ENCODE results near the gene PRPF8.

PRPF8 gene

DNA sequence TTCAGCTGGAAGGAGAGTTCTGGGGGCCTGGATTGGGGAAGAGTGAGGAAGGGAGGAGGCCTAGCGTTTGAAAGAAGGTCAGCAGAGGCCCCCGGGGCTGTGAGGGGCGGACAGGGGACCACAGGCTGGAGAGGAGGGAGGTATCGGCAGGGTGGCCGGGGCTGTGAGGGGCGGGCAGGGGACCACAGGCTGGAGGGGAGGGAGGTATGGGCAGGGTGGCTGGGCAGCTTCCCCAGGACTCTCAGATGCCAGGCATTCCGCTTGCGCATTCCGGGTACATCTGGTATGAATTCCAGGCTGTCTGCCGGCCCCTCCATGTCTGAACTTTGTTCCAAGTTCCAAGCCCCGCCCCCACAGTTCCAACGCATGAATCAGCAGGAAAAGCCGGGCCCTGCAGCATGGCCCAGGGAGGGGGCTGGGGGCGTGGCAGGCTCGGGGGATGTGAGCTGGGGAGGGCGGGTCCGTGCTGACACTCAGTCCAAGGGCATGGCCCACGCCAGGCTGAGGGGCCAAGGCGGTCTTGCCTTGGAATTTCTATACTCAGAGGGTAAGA lies 29.8 kb upstream of the PRPF8 start:
- Mint-ChIP-seq H3K4me1 (peaks cover 72% of the 10 kb centered on the region), H3K4me3 (peak overlapping the region; percentile 80), H3K36me3 (ENCODE audit: low read depth) (no peaks in the 10 kb centered on the region), H3K9me3 (no peaks in the 10 kb centered on the region), H3K27me3 (ENCODE audit: low read depth, poor library complexity) (peaks cover 17% of the 10 kb centered on the region), H3K27ac (peak overlapping the region; percentile 88)
- TF ChIP-seq, protein P1, sequence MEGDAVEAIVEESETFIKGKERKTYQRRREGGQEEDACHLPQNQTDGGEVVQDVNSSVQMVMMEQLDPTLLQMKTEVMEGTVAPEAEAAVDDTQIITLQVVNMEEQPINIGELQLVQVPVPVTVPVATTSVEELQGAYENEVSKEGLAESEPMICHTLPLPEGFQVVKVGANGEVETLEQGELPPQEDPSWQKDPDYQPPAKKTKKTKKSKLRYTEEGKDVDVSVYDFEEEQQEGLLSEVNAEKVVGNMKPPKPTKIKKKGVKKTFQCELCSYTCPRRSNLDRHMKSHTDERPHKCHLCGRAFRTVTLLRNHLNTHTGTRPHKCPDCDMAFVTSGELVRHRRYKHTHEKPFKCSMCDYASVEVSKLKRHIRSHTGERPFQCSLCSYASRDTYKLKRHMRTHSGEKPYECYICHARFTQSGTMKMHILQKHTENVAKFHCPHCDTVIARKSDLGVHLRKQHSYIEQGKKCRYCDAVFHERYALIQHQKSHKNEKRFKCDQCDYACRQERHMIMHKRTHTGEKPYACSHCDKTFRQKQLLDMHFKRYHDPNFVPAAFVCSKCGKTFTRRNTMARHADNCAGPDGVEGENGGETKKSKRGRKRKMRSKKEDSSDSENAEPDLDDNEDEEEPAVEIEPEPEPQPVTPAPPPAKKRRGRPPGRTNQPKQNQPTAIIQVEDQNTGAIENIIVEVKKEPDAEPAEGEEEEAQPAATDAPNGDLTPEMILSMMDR (IDR thresholded peaks at IDR 0.05), result no peak
- peak; percentile 98 for DNase-seq

DNA sequence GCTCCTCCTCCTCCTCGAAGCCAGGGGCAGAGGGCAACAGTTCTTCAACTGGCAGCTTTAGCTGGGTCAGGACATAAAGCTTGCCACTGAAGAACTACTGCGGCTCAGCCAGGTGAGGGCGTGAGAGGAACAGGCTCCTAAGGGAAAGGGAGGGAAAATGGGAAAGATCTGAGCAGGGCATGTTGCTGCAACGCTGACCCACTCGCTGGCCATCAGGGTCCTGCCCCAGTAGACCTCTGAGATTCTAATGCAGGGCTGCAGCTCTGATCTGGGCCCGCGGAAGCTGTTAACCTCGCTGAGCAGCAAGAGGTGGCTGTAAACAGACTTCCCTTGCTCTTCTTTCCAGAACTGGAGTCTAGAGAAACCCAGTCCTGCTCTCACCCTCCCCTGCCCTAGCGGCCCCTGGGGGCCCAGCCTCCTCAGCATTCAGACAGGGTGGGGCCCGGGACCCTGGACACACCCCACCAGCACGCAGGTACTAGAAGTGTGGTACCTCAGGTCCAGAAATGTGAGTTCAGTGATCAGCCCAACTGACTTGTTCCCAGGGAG lies 29.3 kb upstream of the PRPF8 start:
- TF ChIP-seq, protein P1 (IDR thresholded peaks at IDR 0.05), result peak; percentile 46
- Mint-ChIP-seq H3K27me3 (ENCODE audit: low read depth, poor library complexity) (peaks cover 21% of the 10 kb centered on the region), H3K36me3 (ENCODE audit: low read depth) (no peaks in the 10 kb centered on the region), H3K4me1 (peaks cover 74% of the 10 kb centered on the region), H3K9me3 (no peaks in the 10 kb centered on the region), H3K4me3 (peak overlapping the region; percentile 80), H3K27ac (peak overlapping the region; percentile 88)
- DNase-seq, result peak; percentile 63

DNA sequence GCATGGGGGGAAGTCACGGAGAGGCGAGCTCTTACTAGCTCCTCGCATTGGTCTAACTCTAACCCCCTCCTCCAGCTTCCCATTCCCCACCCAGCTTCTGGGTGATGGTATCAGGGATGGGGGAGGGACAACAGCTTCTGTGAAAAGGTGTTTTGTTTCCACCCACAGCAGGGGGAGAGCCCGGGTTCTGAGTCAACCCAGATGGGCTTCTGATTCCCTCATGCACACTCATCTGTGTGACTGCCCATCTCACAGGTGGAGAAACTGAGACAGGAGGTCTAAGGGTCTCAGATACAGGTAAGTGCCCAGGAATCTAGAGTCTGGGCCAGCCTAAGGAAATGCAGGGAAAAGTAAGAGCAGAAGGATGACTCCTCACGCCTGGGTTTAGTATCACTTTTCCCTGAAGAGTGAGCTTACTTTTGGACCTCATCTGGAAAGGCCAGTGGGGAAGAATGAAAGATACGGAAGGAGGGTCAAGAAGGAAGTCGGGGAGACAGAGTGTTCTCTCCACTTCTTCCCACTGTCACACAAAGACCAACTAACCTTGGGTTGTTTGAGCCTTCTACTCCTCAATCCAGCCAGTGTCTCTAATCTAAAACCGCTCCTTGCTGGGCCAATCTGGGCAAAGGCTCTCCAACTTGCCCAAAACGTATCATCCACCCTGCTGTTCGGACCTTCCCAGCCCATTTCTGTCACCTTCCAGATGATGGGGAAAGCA lies 28.7 kb upstream of the PRPF8 start:
- no peaks in the 10 kb centered on the region for H3K9me3 Mint-ChIP-seq
- H3K4me1 Mint-ChIP-seq, result peaks cover 71% of the 10 kb centered on the region
- TF ChIP-seq, protein P1 (IDR thresholded peaks at IDR 0.05), result no peak
- DNase-seq, result no peak
- H3K27ac Mint-ChIP-seq, result peak overlapping the region; percentile 40
- no peaks in the 10 kb centered on the region for H3K36me3 Mint-ChIP-seq (ENCODE audit: low read depth)
- H3K4me3 Mint-ChIP-seq, result peak overlapping the region; percentile 80
- peaks cover 25% of the 10 kb centered on the region for H3K27me3 Mint-ChIP-seq (ENCODE audit: low read depth, poor library complexity)

DNA sequence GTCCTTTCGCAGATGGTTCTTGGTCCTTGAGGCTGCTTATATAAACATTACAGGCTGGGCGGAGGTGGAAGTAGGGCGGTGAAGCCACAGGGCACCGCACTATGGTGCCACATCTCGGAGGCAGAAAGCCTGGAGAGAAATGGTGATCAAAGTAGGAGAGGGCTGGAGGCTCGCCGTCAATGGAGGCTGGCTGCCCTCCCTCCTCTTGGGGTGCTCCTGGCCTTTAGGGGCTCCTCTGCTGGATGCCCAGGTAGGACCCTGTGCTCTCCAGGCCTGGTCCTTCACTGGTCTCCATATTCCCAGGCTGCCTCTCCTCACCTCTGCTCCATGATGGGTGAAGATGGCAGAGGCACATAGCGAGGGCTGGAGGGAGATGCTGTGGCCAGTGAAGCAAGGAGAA lies 27.6 kb upstream of the PRPF8 start:
- H3K4me1 Mint-ChIP-seq, result peaks cover 60% of the 10 kb centered on the region
- H3K4me3 Mint-ChIP-seq, result peak overlapping the region; percentile 77
- H3K36me3 Mint-ChIP-seq (ENCODE audit: low read depth), result no peaks in the 10 kb centered on the region

DNA sequence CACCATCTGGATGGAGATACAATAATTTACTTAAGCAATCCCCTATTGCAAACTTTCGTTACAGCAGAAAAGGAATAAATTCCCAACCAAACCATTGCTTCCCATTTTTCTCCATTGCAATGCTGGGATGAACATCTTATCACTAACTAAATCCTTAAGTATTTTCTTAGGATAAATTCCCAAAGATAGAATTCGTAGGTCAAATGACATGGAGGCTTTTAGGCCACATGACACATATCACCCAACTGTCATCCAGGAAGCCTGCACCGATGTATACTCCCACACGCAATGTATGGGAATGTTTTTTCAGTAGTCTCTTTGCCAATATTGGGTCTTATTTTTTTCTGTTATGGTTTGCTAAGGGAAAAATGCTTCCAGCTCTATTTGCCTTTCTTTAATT lies 27.1 kb upstream of the PRPF8 start:
- Mint-ChIP-seq H3K4me1 (peaks cover 55% of the 10 kb centered on the region), H3K27ac (no peak overlapping the region), H3K9me3 (no peaks in the 10 kb centered on the region), H3K27me3 (ENCODE audit: low read depth, poor library complexity) (peaks cover 37% of the 10 kb centered on the region), H3K36me3 (ENCODE audit: low read depth) (no peaks in the 10 kb centered on the region), H3K4me3 (peak overlapping the region; percentile 77)
- TF ChIP-seq, protein P1 (IDR thresholded peaks at IDR 0.05), result no peak
- DNase-seq, result no peak

More for the DNA sequence above, 27.6 kb upstream of the PRPF8 start:
- no peak for DNase-seq
- TF ChIP-seq, protein P1 (IDR thresholded peaks at IDR 0.05), result no peak
- H3K9me3 Mint-ChIP-seq, result no peaks in the 10 kb centered on the region
- no peak overlapping the region for H3K27ac Mint-ChIP-seq
- peaks cover 33% of the 10 kb centered on the region for H3K27me3 Mint-ChIP-seq (ENCODE audit: low read depth, poor library complexity)
